OCI-LY1 (cell line): ENCODE data around the gene UACA.

Source experiments
- H2AFZ ChIP-seq: fragments of 200-600 bp; sonication (generic), shearing (Covaris generic); 2 replicates; pipeline ENCODE4 v1.6.0; 2014; ENCODE audit warnings: antibody characterized with exemption, mild to moderate bottlenecking, low read length
- H3F3A ChIP-seq: fragments of 200-600 bp; sonication (generic), shearing (Covaris generic); 2 replicates; pipeline ENCODE4 v1.6.0; 2014; ENCODE audit warnings: mild to moderate bottlenecking, antibody characterized with exemption, low read length, moderate library complexity; ENCODE audit not compliant: insufficient read depth
- H3K27ac ChIP-seq: fragments of 200-600 bp; sonication (generic); 2 replicates; pipeline ENCODE4 v1.5.1; 2014; ENCODE audit warnings: low read length, mixed run types, mild to moderate bottlenecking, low read depth; ENCODE audit not compliant: poor library complexity, severe bottlenecking
- H3K27me3 ChIP-seq: fragments of 200-600 bp; sonication (generic); 2 replicates; pipeline ENCODE4 v1.6.0; 2014; ENCODE audit warnings: antibody characterized with exemption, mild to moderate bottlenecking, low read length, moderate library complexity; ENCODE audit not compliant: insufficient read depth
- H3K36me3 ChIP-seq: fragments of 200-600 bp; sonication (generic); 2 replicates; pipeline ENCODE4 v1.6.1; 2014; ENCODE audit warnings: mild to moderate bottlenecking, antibody characterized with exemption, low read length, moderate library complexity, mixed read lengths; ENCODE audit not compliant: insufficient read depth
- H3K4me1 ChIP-seq: fragments of 200-600 bp; sonication (generic); 2 replicates; pipeline ENCODE4 v1.5.1; 2014; ENCODE audit warnings: mild to moderate bottlenecking, low read length, moderate library complexity; ENCODE audit not compliant: insufficient read depth, severe bottlenecking
- H3K4me2 ChIP-seq: fragments of 200-600 bp; sonication (generic), shearing (Covaris generic); 2 replicates; pipeline ENCODE4 v1.6.1; 2014; ENCODE audit warnings: low read length
- H3K4me3 ChIP-seq: fragments of 200-600 bp; sonication (generic); 2 replicates; pipeline ENCODE4 v1.5.1; 2014; ENCODE audit warnings: low read length, low read depth, mild to moderate bottlenecking, mixed read lengths; ENCODE audit not compliant: poor library complexity, severe bottlenecking
- H3K79me2 ChIP-seq: fragments of 200-600 bp; shearing (Covaris generic); 2 replicates; pipeline ENCODE4 v1.6.1; 2016; ENCODE audit warnings: mixed run types, low read length, mixed read lengths; ENCODE audit not compliant: insufficient read depth
- H3K9ac ChIP-seq: fragments of 200-600 bp; sonication (generic), shearing (Covaris generic); 2 replicates; pipeline ENCODE4 v1.6.1; 2014; ENCODE audit warnings: mild to moderate bottlenecking, low read length, mixed read lengths
- H3K9me2 ChIP-seq: fragments of 200-600 bp; sonication (generic), shearing (Covaris generic); 2 replicates; pipeline ENCODE4 v1.6.1; 2014; ENCODE audit warnings: low read depth, mild to moderate bottlenecking, low read length, mixed read lengths
- H3K9me3 ChIP-seq: fragments of 200-600 bp; shearing (Covaris generic); 2 replicates; pipeline ENCODE4 v1.6.1; 2014; ENCODE audit warnings: low read length, mixed read lengths
- H4K20me1 ChIP-seq: fragments of 200-600 bp; sonication (generic), shearing (Covaris generic); 2 replicates; pipeline ENCODE4 v1.6.0; 2016; ENCODE audit warnings: mild to moderate bottlenecking, low read length; ENCODE audit not compliant: insufficient read depth
- CTCF ChIP-seq: fragments of 200-600 bp; sonication (generic), shearing (Covaris generic); IDR thresholded peaks from 2 replicates; pipeline ENCODE4 v1.5.1; 2017; ENCODE audit warnings: mild to moderate bottlenecking, antibody characterized with exemption, low read length, moderate library complexity, mixed read lengths
- EZH2 ChIP-seq: fragments of 200-600 bp; sonication (generic), shearing (Covaris generic); IDR thresholded peaks from 2 replicates; pipeline ENCODE4 v1.8.0; 2017; ENCODE audit warnings: borderline replicate concordance, mixed run types, mild to moderate bottlenecking, antibody characterized with exemption, low read length, moderate library complexity, mixed read lengths

The UACA gene

DNA sequence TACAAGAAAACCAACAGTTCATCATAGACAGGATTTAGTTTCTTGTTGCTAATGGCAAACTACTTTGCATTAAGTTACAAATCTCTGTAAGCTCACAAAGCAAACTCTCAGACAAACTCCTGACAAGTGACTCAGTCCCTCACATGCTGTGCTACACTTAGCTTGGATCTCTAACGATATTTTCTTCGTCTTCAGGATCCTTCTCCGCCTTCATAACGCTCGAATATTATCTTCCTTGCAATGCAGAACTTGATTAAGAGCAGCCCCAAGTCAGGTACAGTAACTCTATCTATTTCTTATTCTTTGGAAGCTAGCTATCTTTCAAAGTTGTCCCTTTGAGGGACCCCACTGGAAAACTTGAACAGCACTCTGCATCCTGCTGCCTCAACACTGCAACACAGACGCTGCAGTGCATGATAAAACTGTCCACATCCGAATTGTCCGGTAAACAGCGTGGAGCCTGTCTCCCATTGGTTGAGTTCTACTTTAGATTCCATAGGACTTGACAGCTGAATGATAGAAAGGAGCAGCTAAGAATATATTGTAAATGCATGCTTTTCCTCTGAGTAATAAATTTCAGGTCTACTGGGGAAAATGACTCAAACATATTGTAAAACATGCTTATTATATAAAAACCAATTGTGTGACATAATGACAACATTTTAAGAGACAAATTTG lies 61.3 kb downstream of the UACA start:
- H3K4me3 ChIP-seq: no peak overlapping the region
- no peaks in the 10 kb centered on the region for H4K20me1 ChIP-seq
- H2AFZ ChIP-seq: no peak overlapping the region
- H3K4me1 ChIP-seq: no peaks in the 10 kb centered on the region
- H3K9me3 ChIP-seq: no peaks in the 10 kb centered on the region
- no peaks in the 10 kb centered on the region for H3K36me3 ChIP-seq
- TF ChIP-seq EZH2 (no peak), CTCF (no peak)
- no peaks in the 10 kb centered on the region for H3F3A ChIP-seq
- no peak overlapping the region for H3K27ac ChIP-seq
- no peaks in the 10 kb centered on the region for H3K9me2 ChIP-seq
- no peaks in the 10 kb centered on the region for H3K79me2 ChIP-seq
- no peak overlapping the region for H3K9ac ChIP-seq
- H3K27me3 ChIP-seq: no peaks in the 10 kb centered on the region
- no peak overlapping the region for H3K4me2 ChIP-seq

DNA sequence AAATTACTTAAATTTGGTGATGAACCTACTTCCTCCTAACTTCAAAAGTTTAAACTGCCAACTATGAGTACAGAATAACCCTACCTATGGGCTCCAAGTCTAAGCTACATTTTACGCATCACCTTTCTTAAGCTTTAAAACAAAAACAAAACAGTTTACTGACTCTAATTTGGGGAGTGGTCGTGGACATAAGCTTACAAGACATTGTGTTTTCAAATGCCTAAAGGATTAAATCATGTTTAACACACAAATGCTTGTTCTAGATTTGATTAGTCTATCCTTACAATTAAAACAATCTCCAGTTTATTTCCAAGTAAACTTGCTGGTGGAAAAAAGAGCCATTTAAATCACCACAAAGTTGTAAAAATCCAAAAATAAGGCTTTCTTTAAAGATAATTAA lies 62.2 kb downstream of the UACA start:
- no peaks in the 10 kb centered on the region for H3K27me3 ChIP-seq
- H3K4me2 ChIP-seq: no peak overlapping the region
- H3K4me3 ChIP-seq: no peak overlapping the region
- H3K79me2 ChIP-seq: no peaks in the 10 kb centered on the region
- H3F3A ChIP-seq: no peaks in the 10 kb centered on the region
- no peaks in the 10 kb centered on the region for H3K36me3 ChIP-seq
- no peak for TF ChIP-seq CTCF
- no peak for TF ChIP-seq EZH2
- H3K4me1 ChIP-seq: no peaks in the 10 kb centered on the region
- no peak overlapping the region for H3K9ac ChIP-seq
- H3K9me3 ChIP-seq: no peaks in the 10 kb centered on the region
- no peaks in the 10 kb centered on the region for H4K20me1 ChIP-seq
- no peaks in the 10 kb centered on the region for H3K9me2 ChIP-seq
- H2AFZ ChIP-seq: no peak overlapping the region
- no peak overlapping the region for H3K27ac ChIP-seq

DNA sequence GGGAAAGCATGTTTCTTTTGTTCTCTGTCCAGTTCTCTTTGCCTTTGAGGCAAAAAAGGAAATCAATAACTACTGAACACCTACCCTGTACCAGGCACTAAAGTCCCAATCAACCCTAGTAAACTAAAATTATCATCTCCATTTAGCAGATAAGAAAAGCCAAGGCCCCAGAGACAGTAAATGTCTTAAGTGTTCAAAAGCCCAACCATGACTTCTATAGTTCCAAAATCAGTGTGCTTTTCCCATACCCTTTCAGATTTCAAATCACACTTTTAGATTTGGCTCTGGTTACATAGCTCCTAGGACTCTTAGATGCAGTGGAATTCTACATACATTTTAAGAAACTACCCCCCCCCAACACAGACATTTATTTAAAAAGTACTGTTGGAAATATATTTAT lies 63.5 kb downstream of the UACA start:
- no peaks in the 10 kb centered on the region for H3K27me3 ChIP-seq
- no peaks in the 10 kb centered on the region for H3K9me2 ChIP-seq
- H3K9me3 ChIP-seq: no peaks in the 10 kb centered on the region
- H3K4me1 ChIP-seq: no peaks in the 10 kb centered on the region
- H3F3A ChIP-seq: no peaks in the 10 kb centered on the region
- H4K20me1 ChIP-seq: no peaks in the 10 kb centered on the region
- no peak overlapping the region for H3K4me2 ChIP-seq
- H3K27ac ChIP-seq: no peak overlapping the region
- H3K79me2 ChIP-seq: no peaks in the 10 kb centered on the region
- no peak overlapping the region for H3K9ac ChIP-seq
- no peak overlapping the region for H2AFZ ChIP-seq
- H3K4me3 ChIP-seq: no peak overlapping the region
- no peaks in the 10 kb centered on the region for H3K36me3 ChIP-seq
- TF ChIP-seq CTCF: no peak
- no peak for TF ChIP-seq EZH2
